HEK293 (cell line): ENCODE measurements around the gene CACNA1C.

ENCODE experiments used
- ATF2 ChIP-seq: fragments of 450-650 bp; formaldehyde crosslinking; IDR thresholded peaks from 2 replicates; pipeline ENCODE4 v1.5.1; 2016; ENCODE audit warnings: missing biosample characterization, missing genetic modification characterization, low read depth
- BCL11A ChIP-seq: fragments of 450-650 bp; formaldehyde crosslinking; IDR thresholded peaks from 2 replicates; pipeline ENCODE4 v1.5.1; 2016; ENCODE audit warnings: low read depth, missing biosample characterization, missing genetic modification characterization
- INSM2 ChIP-seq: fragments of 450-650 bp; formaldehyde crosslinking; IDR thresholded peaks from 2 replicates; pipeline ENCODE4 v1.5.1; 2016; ENCODE audit warnings: missing biosample characterization, missing genetic modification characterization
- TCF7L2 ChIP-seq: IDR thresholded peaks from 2 replicates; pipeline ENCODE4 v1.6.1; 2011; ENCODE audit warnings: low read depth, mild to moderate bottlenecking, inconsistent platforms, low read length, moderate library complexity, borderline replicate concordance
- ZNF274 ChIP-seq, 2 experiments: fragments of 200-500 bp in 1 of 2; fragments of 450-650 bp in 1 of 2; sonication (Bioruptor generic) in 1 of 2; formaldehyde crosslinking in 1 of 2; IDR thresholded peaks; 2 replicates each; pipeline versions ENCODE4 v1.5.1 to v1.6.1; 2014 to 2016; ENCODE audit warnings: borderline replicate concordance in 1 of 2, inconsistent platforms in 1 of 2, low read length in 1 of 2, missing biosample characterization in 1 of 2, missing genetic modification characterization in 1 of 2
- TF ChIP-seq, protein P1 (sequence below): fragments of 450-650 bp; formaldehyde crosslinking; IDR thresholded peaks from 2 replicates; pipeline ENCODE4 v1.5.1; 2016; ENCODE audit warnings: missing biosample characterization, missing genetic modification characterization
- TF ChIP-seq, protein P2 (sequence below): fragments of 450-650 bp; formaldehyde crosslinking; IDR thresholded peaks from 2 replicates; pipeline ENCODE4 v1.5.1; 2016; ENCODE audit warnings: missing biosample characterization, missing genetic modification characterization

- TF ChIP-seq ZNF274 (IDR thresholded peaks at IDR 0.05; ENCODE audit: low read length), result no peak
- TF ChIP-seq ZNF274 (tag by site-specific recombination; IDR thresholded peaks at IDR 0.05; ENCODE audit: borderline replicate concordance), result no peak
- no peak for TF ChIP-seq BCL11A (tag by site-specific recombination)
- TF ChIP-seq, protein P1, sequence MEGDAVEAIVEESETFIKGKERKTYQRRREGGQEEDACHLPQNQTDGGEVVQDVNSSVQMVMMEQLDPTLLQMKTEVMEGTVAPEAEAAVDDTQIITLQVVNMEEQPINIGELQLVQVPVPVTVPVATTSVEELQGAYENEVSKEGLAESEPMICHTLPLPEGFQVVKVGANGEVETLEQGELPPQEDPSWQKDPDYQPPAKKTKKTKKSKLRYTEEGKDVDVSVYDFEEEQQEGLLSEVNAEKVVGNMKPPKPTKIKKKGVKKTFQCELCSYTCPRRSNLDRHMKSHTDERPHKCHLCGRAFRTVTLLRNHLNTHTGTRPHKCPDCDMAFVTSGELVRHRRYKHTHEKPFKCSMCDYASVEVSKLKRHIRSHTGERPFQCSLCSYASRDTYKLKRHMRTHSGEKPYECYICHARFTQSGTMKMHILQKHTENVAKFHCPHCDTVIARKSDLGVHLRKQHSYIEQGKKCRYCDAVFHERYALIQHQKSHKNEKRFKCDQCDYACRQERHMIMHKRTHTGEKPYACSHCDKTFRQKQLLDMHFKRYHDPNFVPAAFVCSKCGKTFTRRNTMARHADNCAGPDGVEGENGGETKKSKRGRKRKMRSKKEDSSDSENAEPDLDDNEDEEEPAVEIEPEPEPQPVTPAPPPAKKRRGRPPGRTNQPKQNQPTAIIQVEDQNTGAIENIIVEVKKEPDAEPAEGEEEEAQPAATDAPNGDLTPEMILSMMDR (tag by site-specific recombination), result no peak
- no peak for TF ChIP-seq TCF7L2
- TF ChIP-seq, protein P2, sequence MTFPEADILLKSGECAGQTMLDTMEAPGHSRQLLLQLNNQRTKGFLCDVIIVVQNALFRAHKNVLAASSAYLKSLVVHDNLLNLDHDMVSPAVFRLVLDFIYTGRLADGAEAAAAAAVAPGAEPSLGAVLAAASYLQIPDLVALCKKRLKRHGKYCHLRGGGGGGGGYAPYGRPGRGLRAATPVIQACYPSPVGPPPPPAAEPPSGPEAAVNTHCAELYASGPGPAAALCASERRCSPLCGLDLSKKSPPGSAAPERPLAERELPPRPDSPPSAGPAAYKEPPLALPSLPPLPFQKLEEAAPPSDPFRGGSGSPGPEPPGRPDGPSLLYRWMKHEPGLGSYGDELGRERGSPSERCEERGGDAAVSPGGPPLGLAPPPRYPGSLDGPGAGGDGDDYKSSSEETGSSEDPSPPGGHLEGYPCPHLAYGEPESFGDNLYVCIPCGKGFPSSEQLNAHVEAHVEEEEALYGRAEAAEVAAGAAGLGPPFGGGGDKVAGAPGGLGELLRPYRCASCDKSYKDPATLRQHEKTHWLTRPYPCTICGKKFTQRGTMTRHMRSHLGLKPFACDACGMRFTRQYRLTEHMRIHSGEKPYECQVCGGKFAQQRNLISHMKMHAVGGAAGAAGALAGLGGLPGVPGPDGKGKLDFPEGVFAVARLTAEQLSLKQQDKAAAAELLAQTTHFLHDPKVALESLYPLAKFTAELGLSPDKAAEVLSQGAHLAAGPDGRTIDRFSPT (tag by site-specific recombination), result no peak
- TF ChIP-seq ATF2 (tag by site-specific recombination), result no peak
- TF ChIP-seq INSM2 (tag by site-specific recombination), result no peak
Measured at GRCh38 chr12:2553388-2554126, 500.8 kb downstream of the CACNA1C start.
